GM12891 (cell line): Measurements from ENCODE around the gene TLE6.

Experiments
- POLR2A ChIP-seq: IDR thresholded peaks from 2 replicates; pipeline ENCODE4 v1.6.1; 2011; ENCODE audit warnings: low read depth, low read length, control low read depth
- POLR2AphosphoS5 ChIP-seq: IDR thresholded peaks from 2 replicates; pipeline ENCODE4 v1.6.1; 2011; ENCODE audit warnings: low read depth, low read length, control low read depth
- POU2F2 ChIP-seq: IDR thresholded peaks from 2 replicates; pipeline ENCODE4 v1.6.1; 2011; ENCODE audit warnings: low read depth, mild to moderate bottlenecking, control low read depth, low read length, moderate library complexity
- SPI1 ChIP-seq: IDR thresholded peaks from 2 replicates; pipeline ENCODE4 v1.6.1; 2011; ENCODE audit warnings: low read depth, low read length, control low read depth
- TAF1 ChIP-seq: IDR thresholded peaks from 2 replicates; pipeline ENCODE4 v1.6.1; 2011; ENCODE audit warnings: low read depth, low read length, control low read depth

DNA sequence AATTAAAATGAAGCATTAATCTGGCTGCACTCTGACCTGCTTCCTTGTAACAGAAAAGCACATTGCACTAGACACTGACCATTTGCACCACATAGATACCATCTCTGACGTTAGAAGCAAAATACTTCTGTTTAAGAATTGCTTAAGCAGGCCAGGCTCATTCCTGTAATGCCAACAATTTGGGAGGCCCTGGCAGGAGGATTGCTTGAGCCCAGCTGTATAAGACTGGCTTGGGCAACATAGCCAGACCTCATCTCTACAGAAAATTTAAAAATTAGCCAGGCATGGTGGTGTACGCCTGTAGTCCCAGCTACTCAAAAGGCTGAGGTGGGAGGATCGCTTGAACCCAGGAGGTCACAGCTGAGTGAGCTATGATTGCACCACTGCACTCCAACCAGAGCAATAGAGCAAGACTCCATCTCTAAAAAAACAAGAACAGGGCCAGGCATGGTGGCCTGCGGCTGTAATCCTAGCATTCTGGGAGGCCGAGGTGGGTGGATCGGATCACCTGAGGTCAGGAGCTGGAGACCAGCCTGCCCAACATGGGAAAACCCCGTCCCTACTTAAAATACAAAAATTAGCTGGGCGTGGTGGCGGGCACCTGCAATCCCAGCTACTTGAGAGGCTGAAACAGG, 7.0 kb upstream of the TLE6 start:
- no peak for TF ChIP-seq POLR2AphosphoS5
- TF ChIP-seq POLR2A = no peak
- TF ChIP-seq TAF1 = no peak
- TF ChIP-seq SPI1 = no peak
- no peak for TF ChIP-seq POU2F2
